22Rv1 (cell line): ENCODE results near the gene ACTRT2.

ENCODE experiments used
- CTCF ChIP-seq: fragments of 450-650 bp; IDR thresholded peaks from 2 replicates; pipeline ENCODE4 v1.5.1; 2017; ENCODE audit warnings: mild to moderate bottlenecking
- ZFX ChIP-seq: fragments of 450-650 bp; IDR thresholded peaks from 2 replicates; pipeline ENCODE4 v1.6.1; 2017; ENCODE audit warnings: antibody characterized with exemption, borderline replicate concordance

- TF ChIP-seq ZFX (no peak), CTCF (no peak)
These were observed 44.5 kb downstream of the ACTRT2 start for GRCh38 chr1:3065797-3066196.
